IPS-18a (cell line): Measurements from ENCODE around the gene CH25H.
"Not testable (repeated sequence)": the region's sequence is repeated elsewhere in the genome, so short reads cannot be mapped to it uniquely, and the experiment has no call there.

ENCODE experiments used
- H3K27ac ChIP-seq: one replicate; pipeline ENCODE4 v1.5.1; 2013; ENCODE audit warnings: low read length
- H3K27me3 ChIP-seq: one replicate; pipeline ENCODE4 v1.6.1; 2013; ENCODE audit warnings: mild to moderate bottlenecking, low read length; ENCODE audit not compliant: control insufficient read depth, insufficient read depth
- H3K36me3 ChIP-seq: one replicate; pipeline ENCODE4 v1.6.1; 2013; ENCODE audit warnings: low read depth, low read length; ENCODE audit not compliant: control insufficient read depth
- H3K4me1 ChIP-seq: one replicate; pipeline ENCODE4 v1.6.1; 2013; ENCODE audit warnings: low read depth, low read length; ENCODE audit not compliant: control insufficient read depth
- H3K4me3 ChIP-seq: one replicate; pipeline ENCODE4 v1.5.1; 2013; ENCODE audit warnings: low read length
- H3K9ac ChIP-seq: one replicate; pipeline ENCODE4 v1.6.1; 2013; ENCODE audit warnings: mild to moderate bottlenecking, low read length, moderate library complexity
- H3K9me3 ChIP-seq: one replicate; pipeline ENCODE4 v1.6.1; 2013; ENCODE audit warnings: low read depth, low read length; ENCODE audit not compliant: control insufficient read depth

CH25H gene

GRCh38 chr10:89207181-89207800 is at the start of gene CH25H:
CH25H (minus strand) TSS chr10:89207317; CDS start chr10:89207292, 25 bp downstream.
- Histone ChIP-seq H3K27me3 (peaks cover 74% of the 10 kb centered on the region), H3K4me3 (peak within 1 kb of the TSS; percentile 69), H3K9ac (peak within 1 kb of the TSS; percentile 1), H3K4me1 (peaks cover 18% of the 10 kb centered on the region), H3K36me3 (no peaks in the 10 kb centered on the region), H3K9me3 (no peaks in the 10 kb centered on the region), H3K27ac (no peak within 1 kb of the TSS)

GRCh38 chr10:89256340-89256739 is 49.2 kb upstream of the CH25H start:
- Histone ChIP-seq H3K9ac (no peak overlapping the region), H3K9me3 (no peaks in the 10 kb centered on the region), H3K27me3 (no peaks in the 10 kb centered on the region), H3K27ac (no peak overlapping the region), H3K4me1 (peaks cover 7% of the 10 kb centered on the region), H3K4me3 (no peak overlapping the region), H3K36me3 (no peaks in the 10 kb centered on the region)

- H3K9me3 ChIP-seq: no peaks in the 10 kb centered on the region
- peaks cover 7% of the 10 kb centered on the region for H3K4me1 ChIP-seq
- H3K36me3 ChIP-seq: no peaks in the 10 kb centered on the region
- peaks cover 4% of the 10 kb centered on the region for H3K27me3 ChIP-seq
- no peak overlapping the region for H3K4me3 ChIP-seq
- H3K27ac ChIP-seq: no peak overlapping the region
- H3K9ac ChIP-seq: no peak overlapping the region
Measured at GRCh38 chr10:89255793-89256192, 48.7 kb upstream of the CH25H start.

GRCh38 chr10:89255091-89255579 is 48.0 kb upstream of the CH25H start:
- H3K4me3 ChIP-seq, H3K36me3 ChIP-seq, H3K9me3 ChIP-seq, H3K4me1 ChIP-seq, H3K9ac ChIP-seq, H3K27me3 ChIP-seq, H3K27ac ChIP-seq: not testable (repeated sequence)

- H3K27me3 ChIP-seq: peaks cover 7% of the 10 kb centered on the region
- peaks cover under 1% of the 10 kb centered on the region for H3K4me1 ChIP-seq
- no peak overlapping the region for H3K27ac ChIP-seq
- H3K4me3 ChIP-seq: no peak overlapping the region
- no peaks in the 10 kb centered on the region for H3K9me3 ChIP-seq
- H3K9ac ChIP-seq: no peak overlapping the region
- H3K36me3 ChIP-seq: no peaks in the 10 kb centered on the region
Measured at GRCh38 chr10:89252225-89252585, 45.1 kb upstream of the CH25H start.

- peaks cover 7% of the 10 kb centered on the region for H3K27me3 ChIP-seq
- no peaks in the 10 kb centered on the region for H3K9me3 ChIP-seq
- no peaks in the 10 kb centered on the region for H3K36me3 ChIP-seq
- H3K4me1 ChIP-seq: no peaks in the 10 kb centered on the region
- no peak within 1 kb of the TSS for H3K27ac ChIP-seq
- peak within 1 kb of the TSS; percentile 18 for H3K9ac ChIP-seq
- H3K4me3 ChIP-seq: peak within 1 kb of the TSS; percentile 72
Measured at GRCh38 chr10:89251409-89252224, 44.5 kb upstream of the CH25H start, which contains the start of gene LIPA. LIPA (minus strand) TSS chr10:89251775; CDS start chr10:89247648, 4,127 bp downstream.

- Histone ChIP-seq H3K27me3 (peaks cover 7% of the 10 kb centered on the region), H3K9me3 (no peaks in the 10 kb centered on the region), H3K4me3 (peak overlapping the region; percentile 72), H3K9ac (peak overlapping the region; percentile 18), H3K4me1 (peaks cover 2% of the 10 kb centered on the region), H3K27ac (no peak overlapping the region), H3K36me3 (no peaks in the 10 kb centered on the region)
Measured at GRCh38 chr10:89250865-89251408, 43.8 kb upstream of the CH25H start.

- Histone ChIP-seq H3K27me3 (peaks cover 7% of the 10 kb centered on the region), H3K27ac (no peak overlapping the region), H3K9ac (no peak overlapping the region), H3K36me3 (no peaks in the 10 kb centered on the region), H3K4me3 (no peak overlapping the region), H3K9me3 (no peaks in the 10 kb centered on the region), H3K4me1 (peaks cover 9% of the 10 kb centered on the region)
Measured at GRCh38 chr10:89248990-89249389, 41.9 kb upstream of the CH25H start.

GRCh38 chr10:89247623-89248022 is 40.5 kb upstream of the CH25H start:
- not testable (repeated sequence) for H3K27me3 ChIP-seq, H3K4me3 ChIP-seq, H3K9me3 ChIP-seq, H3K27ac ChIP-seq, H3K36me3 ChIP-seq, H3K9ac ChIP-seq
- peaks cover 16% of the 10 kb centered on the region for H3K4me1 ChIP-seq

- H3K9ac ChIP-seq: no peak overlapping the region
- no peak overlapping the region for H3K27ac ChIP-seq
- peaks cover 3% of the 10 kb centered on the region for H3K27me3 ChIP-seq
- no peaks in the 10 kb centered on the region for H3K9me3 ChIP-seq
- peaks cover 29% of the 10 kb centered on the region for H3K4me1 ChIP-seq
- no peak overlapping the region for H3K4me3 ChIP-seq
- H3K36me3 ChIP-seq: no peaks in the 10 kb centered on the region
Measured at GRCh38 chr10:89245802-89246201, 38.7 kb upstream of the CH25H start.

GRCh38 chr10:89242840-89243568 is 35.9 kb upstream of the CH25H start:
- H3K9me3 ChIP-seq: no peaks in the 10 kb centered on the region
- no peak overlapping the region for H3K9ac ChIP-seq
- no peaks in the 10 kb centered on the region for H3K36me3 ChIP-seq
- no peak overlapping the region for H3K4me3 ChIP-seq
- no peak overlapping the region for H3K27ac ChIP-seq
- no peaks in the 10 kb centered on the region for H3K27me3 ChIP-seq
- peaks cover 29% of the 10 kb centered on the region for H3K4me1 ChIP-seq
